ENCODE measurements around the gene DHRS7B.

The DHRS7B gene

GRCh38 chr17:21194703-21195102 lies 67.9 kb downstream of the DHRS7B start:
- H3K36me3 ChIP-seq (ENCODE audit: low read depth) = peaks cover 26% of the 10 kb centered on the region
- no peak for DNase-seq (ENCODE audit: low spot score)
- no peak overlapping the region for H3K27ac ChIP-seq (ENCODE audit: poor library complexity, severe bottlenecking)

GRCh38 chr17:21196126-21196525 lies 69.4 kb downstream of the DHRS7B start:
- H3K27ac ChIP-seq (ENCODE audit: poor library complexity, severe bottlenecking) = no peak overlapping the region
- no peaks in the 10 kb centered on the region for H3K9me3 ChIP-seq (ENCODE audit: severe bottlenecking)
- TF ChIP-seq, protein P1, sequence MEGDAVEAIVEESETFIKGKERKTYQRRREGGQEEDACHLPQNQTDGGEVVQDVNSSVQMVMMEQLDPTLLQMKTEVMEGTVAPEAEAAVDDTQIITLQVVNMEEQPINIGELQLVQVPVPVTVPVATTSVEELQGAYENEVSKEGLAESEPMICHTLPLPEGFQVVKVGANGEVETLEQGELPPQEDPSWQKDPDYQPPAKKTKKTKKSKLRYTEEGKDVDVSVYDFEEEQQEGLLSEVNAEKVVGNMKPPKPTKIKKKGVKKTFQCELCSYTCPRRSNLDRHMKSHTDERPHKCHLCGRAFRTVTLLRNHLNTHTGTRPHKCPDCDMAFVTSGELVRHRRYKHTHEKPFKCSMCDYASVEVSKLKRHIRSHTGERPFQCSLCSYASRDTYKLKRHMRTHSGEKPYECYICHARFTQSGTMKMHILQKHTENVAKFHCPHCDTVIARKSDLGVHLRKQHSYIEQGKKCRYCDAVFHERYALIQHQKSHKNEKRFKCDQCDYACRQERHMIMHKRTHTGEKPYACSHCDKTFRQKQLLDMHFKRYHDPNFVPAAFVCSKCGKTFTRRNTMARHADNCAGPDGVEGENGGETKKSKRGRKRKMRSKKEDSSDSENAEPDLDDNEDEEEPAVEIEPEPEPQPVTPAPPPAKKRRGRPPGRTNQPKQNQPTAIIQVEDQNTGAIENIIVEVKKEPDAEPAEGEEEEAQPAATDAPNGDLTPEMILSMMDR (IDR thresholded peaks at IDR 0.05; ENCODE audit: poor library complexity, severe bottlenecking) = no peak
- no peak overlapping the region for H3K4me3 ChIP-seq (ENCODE audit: severe bottlenecking)
- no peaks in the 10 kb centered on the region for H3K4me1 ChIP-seq (ENCODE audit: insufficient read depth, poor library complexity, severe bottlenecking)
- DNase-seq (ENCODE audit: low spot score) (no peak), ATAC-seq (ENCODE audit: low read depth) (no peak)
- no peaks in the 10 kb centered on the region for H3K27me3 ChIP-seq (ENCODE audit: insufficient read depth, poor library complexity, severe bottlenecking)
- H3K36me3 ChIP-seq (ENCODE audit: low read depth) = peaks cover 27% of the 10 kb centered on the region

More at GRCh38 chr17:21194703-21195102, 67.9 kb downstream of the DHRS7B start:
- no peaks in the 10 kb centered on the region for H3K9me3 ChIP-seq (ENCODE audit: severe bottlenecking)
- ATAC-seq (ENCODE audit: low read depth) = no peak
- no peaks in the 10 kb centered on the region for H3K4me1 ChIP-seq (ENCODE audit: insufficient read depth, poor library complexity, severe bottlenecking)
- no peak overlapping the region for H3K4me3 ChIP-seq (ENCODE audit: severe bottlenecking)
- TF ChIP-seq, protein P1 (IDR thresholded peaks at IDR 0.05; ENCODE audit: poor library complexity, severe bottlenecking) = no peak
- no peaks in the 10 kb centered on the region for H3K27me3 ChIP-seq (ENCODE audit: insufficient read depth, poor library complexity, severe bottlenecking)

- no peaks in the 10 kb centered on the region for H3K9me3 ChIP-seq (ENCODE audit: severe bottlenecking)
- no peak overlapping the region for H3K4me3 ChIP-seq (ENCODE audit: severe bottlenecking)
- H3K4me1 ChIP-seq (ENCODE audit: insufficient read depth, poor library complexity, severe bottlenecking) = no peaks in the 10 kb centered on the region
- H3K27ac ChIP-seq (ENCODE audit: poor library complexity, severe bottlenecking) = no peak overlapping the region
- no peak for DNase-seq (ENCODE audit: low spot score)
- peaks cover 26% of the 10 kb centered on the region for H3K36me3 ChIP-seq (ENCODE audit: low read depth)
- TF ChIP-seq, protein P1 (IDR thresholded peaks at IDR 0.05; ENCODE audit: poor library complexity, severe bottlenecking) = no peak
- no peaks in the 10 kb centered on the region for H3K27me3 ChIP-seq (ENCODE audit: insufficient read depth, poor library complexity, severe bottlenecking)
- no peak for ATAC-seq (ENCODE audit: low read depth)
These were observed 71.6 kb downstream of the DHRS7B start for GRCh38 chr17:21198411-21198810.

GRCh38 chr17:21199311-21199710 lies 72.5 kb downstream of the DHRS7B start:
- H3K27me3 ChIP-seq (ENCODE audit: insufficient read depth, poor library complexity, severe bottlenecking) = no peaks in the 10 kb centered on the region
- TF ChIP-seq, protein P1 (IDR thresholded peaks at IDR 0.05; ENCODE audit: poor library complexity, severe bottlenecking) = no peak
- ATAC-seq (ENCODE audit: low read depth) (no peak), DNase-seq (ENCODE audit: low spot score) (no peak)
- no peaks in the 10 kb centered on the region for H3K4me1 ChIP-seq (ENCODE audit: insufficient read depth, poor library complexity, severe bottlenecking)
- no peaks in the 10 kb centered on the region for H3K9me3 ChIP-seq (ENCODE audit: severe bottlenecking)
- H3K4me3 ChIP-seq (ENCODE audit: severe bottlenecking) = no peak overlapping the region
- no peak overlapping the region for H3K27ac ChIP-seq (ENCODE audit: poor library complexity, severe bottlenecking)
- H3K36me3 ChIP-seq (ENCODE audit: low read depth) = peaks cover 26% of the 10 kb centered on the region

- DNase-seq (ENCODE audit: low spot score) = no peak
- TF ChIP-seq, protein P1 (IDR thresholded peaks at IDR 0.05; ENCODE audit: poor library complexity, severe bottlenecking) = no peak
- H3K4me1 ChIP-seq (ENCODE audit: insufficient read depth, poor library complexity, severe bottlenecking) = no peaks in the 10 kb centered on the region
- peaks cover 26% of the 10 kb centered on the region for H3K36me3 ChIP-seq (ENCODE audit: low read depth)
- no peaks in the 10 kb centered on the region for H3K27me3 ChIP-seq (ENCODE audit: insufficient read depth, poor library complexity, severe bottlenecking)
- ATAC-seq (ENCODE audit: low read depth) = no peak
- H3K27ac ChIP-seq (ENCODE audit: poor library complexity, severe bottlenecking) = no peak overlapping the region
- H3K9me3 ChIP-seq (ENCODE audit: severe bottlenecking) = no peaks in the 10 kb centered on the region
- H3K4me3 ChIP-seq (ENCODE audit: severe bottlenecking) = no peak overlapping the region
These were observed 73.1 kb downstream of the DHRS7B start for GRCh38 chr17:21199856-21200255.

Data from RWPE2 (cell line).